Heart right ventricle (tissue), 16 donors: ENCODE results near the gene SOX8. TPM values are rescaled to one million over a fixed set of nuclear protein-coding genes. Genes with fewer than 3 reads are reported as not detected.

ENCODE experiments used
- ATAC-seq, 8 donors: fragments of 200-7000 bp; cut with Tn5 transposase; one replicate each; pipeline ENCODE4 v1.9.1; 2020; ENCODE audit warnings: mild to moderate bottlenecking in 8 of 8, moderate library complexity in 8 of 8, moderate number of reproducible peaks in 1 of 8
- DNase-seq, 2 donors: peaks; one replicate each; pipeline ENCODE4 v3.0.0-alpha.2; 2020
- H3K27ac ChIP-seq, 10 donors: fragments of 200-600 bp; sonication (generic) in 2 of 10; one replicate each; pipeline versions ENCODE4 v1.5.0 to v1.8.0; 2020 to 2022; ENCODE audit warnings: mild to moderate bottlenecking in 3 of 10
- H3K27me3 ChIP-seq, 7 donors: fragments of 200-600 bp; one replicate each; pipeline ENCODE4 v1.8.0; 2021 to 2022; ENCODE audit warnings: mild to moderate bottlenecking in 2 of 7
- H3K36me3 ChIP-seq, 9 donors: fragments of 200-600 bp; sonication (generic) in 1 of 9; one replicate each; pipeline versions ENCODE4 v1.5.0 to v1.8.0; 2020 to 2022; ENCODE audit warnings: mild to moderate bottlenecking in 2 of 9
- H3K4me1 ChIP-seq, 9 donors: fragments of 200-600 bp; sonication (generic) in 1 of 9; one replicate each; pipeline versions ENCODE4 v1.5.0 to v1.8.0; 2020 to 2022; ENCODE audit warnings: mild to moderate bottlenecking in 4 of 9
- H3K4me3 ChIP-seq, 10 donors: fragments of 200-600 bp; sonication (generic) in 2 of 10; one replicate each; pipeline versions ENCODE4 v1.5.0 to v1.8.0; 2020 to 2022; ENCODE audit warnings: mild to moderate bottlenecking in 7 of 10, moderate library complexity in 2 of 10
- H3K9me3 ChIP-seq, 11 donors: fragments of 200-600 bp in 10 of 11; sonication (generic) in 2 of 11; one replicate each; pipeline versions ENCODE4 v1.5.0 to v1.8.0; 2013 to 2022; ENCODE audit warnings: mild to moderate bottlenecking in 2 of 11, control low read depth in 1 of 11, moderate library complexity in 1 of 11
- WGBS, 2 donors: extraction: QIAGEN DNeasy Blood & Tissue Kit; methylation state at CpG; one replicate each; pipeline ENCODE4 v1.1.7; 2013; ENCODE audit warnings: inconsistent platforms in 1 of 2; 5-methylcytosine and 5-hydroxymethylcytosine counted together
- intact Hi-C, 10 donors: fragments of 100-400 bp; cut with DNase I; formaldehyde crosslinking; loops; one replicate each; pipeline versions ENCODE4 v1.11.1 to v1.14.2; 2022
- polyA plus RNA-seq, 2 donors: library from polyadenylated mRNA; stranded (reverse); fragments of 200-250 nt; gene quantifications; one replicate each; pipeline ENCODE4 v1.2.3, GENCODE V29; 2013
- total RNA-seq, 10 donors: library from RNA; stranded (reverse); fragmentation: NEBNext Ultra II Directional in 3 of 10; extraction: Animal tissue kit (Norgen Biotek cat#: 25700) in 3 of 10; gene quantifications; one replicate each; pipeline versions ENCODE4 v1.2.1 to v1.2.4, GENCODE V29; 2021 to 2023
- TF ChIP-seq, protein P1 (sequence below), 9 donors: fragments of 200-600 bp; sonication (generic) in 2 of 9; IDR thresholded peaks; one replicate each; pipeline versions ENCODE4 v1.5.0 to v1.8.0; 2021 to 2022; ENCODE audit warnings: antibody characterized with exemption in 9 of 9, mild to moderate bottlenecking in 5 of 9, moderate library complexity in 1 of 9
- donor health status: Arrhythmogenic right ventricular cardiomyopathy.
- donor health status: ischemic (EF 13 %, LVEDD 7.1; RV severe dilation, severe dysfunction).
- donor health status: healthy with polysubstance abuse.
- donor health status: DM: no; HTN: yes; CAD: no.
- donor health status: DM: no; HTN: no; CAD: no.
- donor health status: ischemic (EF 25% LVEDD 6.9; RV normal size, moderate dysfunction).
- donor health status: ischemic (EF 25% LVEDD 5.7; RV mildly dilated, moderate dysfunction).
- donor health status: healthy.
- donor health status: DM: yes; HTN: yes; CAD: no.
- donor health status: Ischemic cardiomyopathy.
- donor health status: ischemic (EF 35%, LVEDD 5.7; RV mildly dilated, moderate dysfunction).
- donor health status: nonischemic (EF 11% LVEDD 7.7; RV severe dilation, severe dysfunction).
- donor health status: DM: yes; HTN: yes; CAD: no.
- donor health status: PGD.
- donor health status: ischemic (EF 29% LVEDD 5.4; RV normal size, mild dysfunction).
- donor health status: nonischemic (EF 23%, LVEDD 6.1; RV moderate dilation, normal function).

The SOX8 gene
- total and polyA plus RNA-seq, 12 donors: 0.35 to 2.3 (median 1.0) TPM

DNA sequence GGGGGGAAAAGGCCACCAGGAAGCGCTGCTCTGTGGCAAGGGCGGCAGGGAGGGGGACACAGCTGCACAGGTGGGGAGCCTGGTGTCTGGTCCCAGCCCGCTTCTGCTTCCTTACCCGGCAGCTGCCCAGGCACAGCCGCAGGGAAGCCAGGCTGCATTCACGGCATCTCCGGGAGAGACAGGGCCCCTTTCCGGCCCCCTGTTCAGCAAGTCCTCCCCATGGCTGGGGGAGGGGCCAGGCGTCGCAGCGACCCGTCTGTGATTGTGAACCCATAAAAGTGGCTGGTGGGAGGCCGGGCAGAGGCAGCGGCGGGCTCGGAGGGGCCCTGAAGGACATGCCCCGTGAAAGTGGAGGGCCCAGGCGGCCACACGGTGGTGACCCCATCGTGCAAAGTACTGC lies 28.7 kb downstream of the SOX8 start:
- no peaks in the 10 kb centered on the region for H3K4me1 ChIP-seq
- H3K27ac ChIP-seq: no peak overlapping the region
- H3K9me3 ChIP-seq: no peaks in the 10 kb centered on the region
- ATAC-seq: no peak
- no peak for DNase-seq
- no peaks in the 10 kb centered on the region for H3K36me3 ChIP-seq
- TF ChIP-seq, protein P1, sequence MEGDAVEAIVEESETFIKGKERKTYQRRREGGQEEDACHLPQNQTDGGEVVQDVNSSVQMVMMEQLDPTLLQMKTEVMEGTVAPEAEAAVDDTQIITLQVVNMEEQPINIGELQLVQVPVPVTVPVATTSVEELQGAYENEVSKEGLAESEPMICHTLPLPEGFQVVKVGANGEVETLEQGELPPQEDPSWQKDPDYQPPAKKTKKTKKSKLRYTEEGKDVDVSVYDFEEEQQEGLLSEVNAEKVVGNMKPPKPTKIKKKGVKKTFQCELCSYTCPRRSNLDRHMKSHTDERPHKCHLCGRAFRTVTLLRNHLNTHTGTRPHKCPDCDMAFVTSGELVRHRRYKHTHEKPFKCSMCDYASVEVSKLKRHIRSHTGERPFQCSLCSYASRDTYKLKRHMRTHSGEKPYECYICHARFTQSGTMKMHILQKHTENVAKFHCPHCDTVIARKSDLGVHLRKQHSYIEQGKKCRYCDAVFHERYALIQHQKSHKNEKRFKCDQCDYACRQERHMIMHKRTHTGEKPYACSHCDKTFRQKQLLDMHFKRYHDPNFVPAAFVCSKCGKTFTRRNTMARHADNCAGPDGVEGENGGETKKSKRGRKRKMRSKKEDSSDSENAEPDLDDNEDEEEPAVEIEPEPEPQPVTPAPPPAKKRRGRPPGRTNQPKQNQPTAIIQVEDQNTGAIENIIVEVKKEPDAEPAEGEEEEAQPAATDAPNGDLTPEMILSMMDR (IDR thresholded peaks at IDR 0.05): no peak
- intact Hi-C loops: no loop called here
- H3K4me3 ChIP-seq: no peak overlapping the region
- peaks cover 0 to 49% (median 30%) of the 10 kb centered on the region in 7 donors for H3K27me3 ChIP-seq
- WGBS, 2 donors: 49 to 65% methylated on average over 20 of the region's 20 CpGs

DNA sequence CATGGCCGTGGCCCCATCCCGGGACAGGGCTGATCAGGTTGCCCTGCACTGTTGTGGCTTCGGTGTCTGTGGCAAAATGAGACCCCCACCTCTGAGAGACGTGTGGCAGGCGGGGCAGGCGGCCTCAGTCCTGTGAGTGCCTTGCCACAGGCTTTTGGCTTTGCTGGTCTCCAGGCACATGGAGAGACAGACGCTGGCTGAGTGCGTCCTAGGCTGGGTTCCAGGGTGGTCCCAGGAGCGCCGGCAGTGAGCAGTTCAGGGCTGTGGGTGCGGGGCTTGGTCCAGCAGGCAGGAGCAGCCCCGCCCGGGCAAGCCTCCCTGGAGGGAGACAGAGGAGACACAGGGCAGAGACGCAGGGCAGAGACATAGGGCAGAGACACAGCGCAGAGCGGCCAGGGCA lies 29.2 kb downstream of the SOX8 start:
- Histone ChIP-seq H3K4me3 (no peak overlapping the region), H3K27ac (no peak overlapping the region), H3K9me3 (no peaks in the 10 kb centered on the region), H3K27me3 (peaks cover 0 to 49% (median 30%) of the 10 kb centered on the region in 7 donors), H3K36me3 (no peaks in the 10 kb centered on the region), H3K4me1 (no peaks in the 10 kb centered on the region)
- DNase-seq (no peak), ATAC-seq (no peak)
- intact Hi-C loops: no loop called here
- TF ChIP-seq, protein P1 (IDR thresholded peaks at IDR 0.05): no peak
- WGBS, 2 donors: 76% methylated on average over 16 of the region's 16 CpGs

DNA sequence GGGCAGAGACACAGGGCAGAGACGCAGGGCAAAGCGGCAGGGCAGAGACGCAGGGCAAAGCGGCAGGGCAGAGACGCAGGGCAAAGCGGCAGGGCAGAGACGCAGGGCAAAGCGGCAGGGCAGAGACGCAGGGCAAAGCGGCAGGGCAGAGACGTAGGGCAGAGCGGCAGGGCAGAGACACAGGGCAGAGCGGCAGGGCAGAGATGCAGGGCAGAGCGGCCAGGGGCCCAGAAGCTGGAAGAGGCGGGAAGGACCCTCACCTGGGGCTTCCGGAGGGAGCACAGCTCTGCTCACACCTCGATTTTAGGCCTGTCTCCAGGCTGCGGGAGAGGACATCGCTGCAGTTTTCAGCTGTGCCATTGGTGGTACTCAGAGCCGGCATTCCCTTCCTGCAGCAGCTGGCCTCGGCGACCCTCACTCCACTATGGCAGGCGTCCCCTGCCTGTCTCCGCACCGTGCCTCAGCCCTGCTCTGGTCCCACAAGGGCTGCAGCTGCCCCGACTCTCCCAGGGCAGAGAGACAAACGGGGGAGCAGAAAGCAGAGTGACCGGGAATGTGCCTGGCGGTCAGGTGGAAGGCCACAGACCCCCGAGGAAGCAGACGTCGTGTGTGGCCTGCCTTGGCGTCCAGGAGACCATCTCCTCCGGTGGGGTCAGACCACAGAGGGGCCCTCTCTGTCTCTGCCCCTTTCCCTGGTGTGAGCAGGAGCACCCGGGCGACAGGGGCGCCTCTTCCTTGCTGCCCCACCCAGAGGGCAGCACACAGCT lies 29.9 kb downstream of the SOX8 start:
- Histone ChIP-seq H3K36me3 (no peaks in the 10 kb centered on the region), H3K4me3 (no peak overlapping the region), H3K9me3 (no peaks in the 10 kb centered on the region), H3K27ac (no peak overlapping the region), H3K27me3 (peaks cover 0 to 49% (median 30%) of the 10 kb centered on the region in 7 donors), H3K4me1 (no peaks in the 10 kb centered on the region)
- intact Hi-C loops: no loop called here
- DNase-seq: no peak
- TF ChIP-seq, protein P1 (IDR thresholded peaks at IDR 0.05): no peak
- ATAC-seq: no peak
- 82 to 84% methylated on average over 37 of the region's 37 CpGs for WGBS, 2 donors

DNA sequence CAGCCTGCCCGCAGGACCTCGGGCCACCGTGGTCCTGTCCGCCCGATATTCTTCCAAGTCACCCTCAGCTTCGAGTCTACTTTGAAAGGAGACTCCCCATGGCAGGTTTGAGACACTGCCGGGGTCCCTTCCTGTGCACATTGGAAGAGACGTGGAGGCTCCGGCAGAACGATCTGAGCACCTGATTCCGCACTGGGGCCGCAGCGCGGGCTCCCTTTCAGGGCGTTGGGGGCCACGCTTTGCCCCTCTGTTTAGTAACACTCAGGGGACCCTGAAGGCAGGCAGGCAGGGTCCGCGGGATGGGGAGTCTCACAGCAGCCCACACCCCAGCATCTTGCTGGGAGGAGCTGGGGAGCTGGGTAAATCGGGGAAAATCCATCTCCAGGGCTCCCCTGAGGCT lies 30.6 kb downstream of the SOX8 start:
- TF ChIP-seq, protein P1 (IDR thresholded peaks at IDR 0.05): no peak
- Histone ChIP-seq H3K4me1 (no peaks in the 10 kb centered on the region), H3K27ac (no peak overlapping the region), H3K36me3 (no peaks in the 10 kb centered on the region), H3K4me3 (no peak overlapping the region), H3K27me3 (peaks cover 0 to 46% (median 30%) of the 10 kb centered on the region in 7 donors), H3K9me3 (no peaks in the 10 kb centered on the region)
- intact Hi-C loops: no loop called here
- WGBS, 2 donors: 88 to 90% methylated on average over 19 of the region's 19 CpGs
- ATAC-seq: no peak
- DNase-seq: no peak
